Measurements from ENCODE around the gene NUDT2. TPM values are rescaled to one million over a fixed set of nuclear protein-coding genes. Genes with fewer than 3 reads are reported as not detected.
"Not testable (repeated sequence)": the region's sequence is repeated elsewhere in the genome, so short reads cannot be mapped to it uniquely, and the experiment has no call there.

Gene NUDT2
- total RNA-seq, 2 experiments from 2014 or later: 23.8 to 28.0 TPM

GRCh38 chr9:34363619-34364351 is 34.4 kb downstream of the NUDT2 start:
- no peaks in the 10 kb centered on the region for H3K4me1 ChIP-seq (ENCODE audit: insufficient read depth, low read length, poor library complexity, severe bottlenecking)
- H3K79me2 ChIP-seq (ENCODE audit: insufficient read depth, low read depth, low read length): no peaks in the 10 kb centered on the region
- H3K4me2 ChIP-seq (ENCODE audit: low read length): no peak overlapping the region
- no peak overlapping the region for H3K4me3 ChIP-seq (ENCODE audit: low read depth, low read length, poor library complexity, severe bottlenecking)
- H3K9me2 ChIP-seq (ENCODE audit: insufficient read depth, low read length): no peaks in the 10 kb centered on the region
- TF ChIP-seq CTCF (conservative IDR thresholded peaks at IDR 0.05; ENCODE audit: low read length): no peak
- TF ChIP-seq EZH2phosphoT487 (IDR thresholded peaks at IDR 0.05; ENCODE audit: borderline replicate concordance, low read depth, low read length): no peak
- intact Hi-C loops (cut with micrococcal nuclease; ENCODE audit: unreplicated experiment): no loop called here
- no peak overlapping the region for H2AFZ ChIP-seq (ENCODE audit: low read length)
- H3K27ac ChIP-seq (ENCODE audit: low read depth, low read length, poor library complexity, severe bottlenecking): no peak overlapping the region
- H3K36me3 ChIP-seq (ENCODE audit: insufficient read depth, low read length): no peaks in the 10 kb centered on the region
- POLR2A ChIA-PET: no interaction called here
- H3K9me3 ChIP-seq (ENCODE audit: low read length): no peaks in the 10 kb centered on the region
- BruUV-seq (replicated peaks): no TSS peak
- no peaks in the 10 kb centered on the region for H4K20me1 ChIP-seq (ENCODE audit: insufficient read depth, low read length)
- CTCF ChIA-PET (ENCODE audit: unreplicated experiment): no interaction called here
- DNase-seq (ENCODE audit: low spot score): no peak

- Histone ChIP-seq H3K36me3 (ENCODE audit: insufficient read depth, low read length) (no peaks in the 10 kb centered on the region; the same call in 1 of the 2 replicates), H4K20me1 (ENCODE audit: insufficient read depth, low read length) (no peaks in the 10 kb centered on the region), H3K27ac (ENCODE audit: low read depth, low read length, poor library complexity, severe bottlenecking) (no peak overlapping the region), H3K4me3 (ENCODE audit: low read depth, low read length, poor library complexity, severe bottlenecking) (no peak overlapping the region), H3K79me2 (ENCODE audit: insufficient read depth, low read depth, low read length) (no peaks in the 10 kb centered on the region), H3K4me1 (ENCODE audit: insufficient read depth, low read length, poor library complexity, severe bottlenecking) (no peaks in the 10 kb centered on the region), H3K4me2 (ENCODE audit: low read length) (no peak overlapping the region), H3K9me2 (ENCODE audit: insufficient read depth, low read length) (no peaks in the 10 kb centered on the region), H2AFZ (ENCODE audit: low read length) (no peak overlapping the region), H3K9me3 (ENCODE audit: low read length) (no peaks in the 10 kb centered on the region)
- TF ChIP-seq CTCF (conservative IDR thresholded peaks at IDR 0.05; ENCODE audit: low read length): no peak
- no peak for TF ChIP-seq EZH2phosphoT487 (IDR thresholded peaks at IDR 0.05; ENCODE audit: borderline replicate concordance, low read depth, low read length)
- intact Hi-C loops (cut with micrococcal nuclease; ENCODE audit: unreplicated experiment): no loop called here
- POLR2A ChIA-PET: no interaction called here
- no TSS peak for BruUV-seq (replicated peaks)
- CTCF ChIA-PET (ENCODE audit: unreplicated experiment): no interaction called here
- DNase-seq (ENCODE audit: low spot score): no peak
These were observed 35.9 kb downstream of the NUDT2 start for GRCh38 chr9:34365282-34365681.

- TF ChIP-seq EZH2phosphoT487 (IDR thresholded peaks at IDR 0.05; ENCODE audit: borderline replicate concordance, low read depth, low read length) (no peak), CTCF (conservative IDR thresholded peaks at IDR 0.05; ENCODE audit: low read length) (no peak)
- H3K27ac ChIP-seq (ENCODE audit: low read depth, low read length, poor library complexity, severe bottlenecking): no peak overlapping the region
- no peak overlapping the region for H2AFZ ChIP-seq (ENCODE audit: low read length)
- H3K9me2 ChIP-seq (ENCODE audit: insufficient read depth, low read length): no peaks in the 10 kb centered on the region
- intact Hi-C loops (cut with micrococcal nuclease; ENCODE audit: unreplicated experiment): no loop called here
- no peak overlapping the region for H3K4me3 ChIP-seq (ENCODE audit: low read depth, low read length, poor library complexity, severe bottlenecking)
- no peaks in the 10 kb centered on the region for H3K9me3 ChIP-seq (ENCODE audit: low read length)
- DNase-seq (ENCODE audit: low spot score): no peak
- no peaks in the 10 kb centered on the region for H4K20me1 ChIP-seq (ENCODE audit: insufficient read depth, low read length)
- CTCF ChIA-PET (ENCODE audit: unreplicated experiment): no interaction called here
- H3K4me2 ChIP-seq (ENCODE audit: low read length): no peak overlapping the region
- BruUV-seq (replicated peaks): no TSS peak
- H3K36me3 ChIP-seq (ENCODE audit: insufficient read depth, low read length): no peaks in the 10 kb centered on the region; the same call in 1 of the 2 replicates
- no peaks in the 10 kb centered on the region for H3K79me2 ChIP-seq (ENCODE audit: insufficient read depth, low read depth, low read length)
- POLR2A ChIA-PET: no interaction called here
- H3K4me1 ChIP-seq (ENCODE audit: insufficient read depth, low read length, poor library complexity, severe bottlenecking): no peaks in the 10 kb centered on the region
These were observed 37.0 kb downstream of the NUDT2 start for GRCh38 chr9:34366365-34366764.

GRCh38 chr9:34367751-34368410 is 38.5 kb downstream of the NUDT2 start:
- BruUV-seq (replicated peaks); H3K4me2 ChIP-seq (ENCODE audit: low read length); H3K9me2 ChIP-seq (ENCODE audit: insufficient read depth, low read length); DNase-seq (ENCODE audit: low spot score); H3K4me1 ChIP-seq (ENCODE audit: insufficient read depth, low read length, poor library complexity, severe bottlenecking); H4K20me1 ChIP-seq (ENCODE audit: insufficient read depth, low read length); H3K4me3 ChIP-seq (ENCODE audit: low read depth, low read length, poor library complexity, severe bottlenecking); H3K27ac ChIP-seq (ENCODE audit: low read depth, low read length, poor library complexity, severe bottlenecking); H2AFZ ChIP-seq (ENCODE audit: low read length); intact Hi-C loops (cut with micrococcal nuclease; ENCODE audit: unreplicated experiment); H3K9me3 ChIP-seq (ENCODE audit: low read length); H3K79me2 ChIP-seq (ENCODE audit: insufficient read depth, low read depth, low read length); H3K36me3 ChIP-seq (ENCODE audit: insufficient read depth, low read length); CTCF ChIA-PET (ENCODE audit: unreplicated experiment): not testable (repeated sequence)
- POLR2A ChIA-PET: interaction anchor here (0.6 kb wide), 1 partner anchor 13 kb away, joined by 3 read pairs; no protein-coding TSS in a partner anchor
